Pancreas (tissue), 10 donors: ENCODE data around the gene FAM240B. TPM values are rescaled to one million over a fixed set of nuclear protein-coding genes. Genes with fewer than 3 reads are reported as not detected.

Experiments used
- ATAC-seq, 4 donors: fragments of 200-7000 bp; cut with Tn5 transposase; one replicate each; pipeline versions ENCODE4 v1.8.0 to v1.9.1; 2020; ENCODE audit warnings: mild to moderate bottlenecking in 4 of 4, moderate library complexity in 4 of 4
- DNase-seq, 6 donors: peaks; one replicate each; pipeline ENCODE4 v3.0.0-alpha.2; 2020
- FAIRE-seq: peaks from 2 replicates; lab custom pipeline; 2012; peaks lifted over from hg19 to GRCh38; lab: Jason Lieb, UNC
- H3K27ac ChIP-seq, 4 donors: fragments of 200-600 bp; sonication (generic); 1 replicate in 3 of 4; 2 replicates in 1 of 4; pipeline versions ENCODE4 v1.5.0 to v1.8.0; 2020
- H3K27me3 ChIP-seq, 4 donors: fragments of 200-600 bp; one replicate each; pipeline ENCODE4 v1.8.0; 2021
- H3K36me3 ChIP-seq, 3 donors: fragments of 200-600 bp; sonication (generic) in 1 of 3; one replicate each; pipeline versions ENCODE4 v1.5.0 to v1.8.0; 2020 to 2021
- H3K4me1 ChIP-seq, 3 donors: fragments of 200-600 bp; one replicate each; pipeline ENCODE4 v1.8.0; 2021
- H3K4me3 ChIP-seq, 4 donors: fragments of 200-600 bp; sonication (generic) in 2 of 4; one replicate each; pipeline versions ENCODE4 v1.5.0 to v1.8.0; 2020 to 2021
- H3K9me3 ChIP-seq, 4 donors: fragments of 200-600 bp; one replicate each; pipeline ENCODE4 v1.8.0; 2021
- WGBS, 2 donors: extraction: QIAGEN DNeasy Blood & Tissue Kit; methylation state at CpG; one replicate each; pipeline ENCODE4 v1.1.7; 2013; 5-methylcytosine and 5-hydroxymethylcytosine counted together
- intact Hi-C, 3 donors: fragments of 100-400 bp; cut with DNase I; formaldehyde crosslinking; loops; one replicate each; pipeline versions ENCODE4 v1.11.1 to v1.14.2; 2022
- polyA plus RNA-seq, 2 donors: library from polyadenylated mRNA; stranded (reverse); fragments of 200-250 nt; gene quantifications; one replicate each; pipeline ENCODE4 v1.2.3, GENCODE V29; 2013
- total RNA-seq, 6 donors: library from RNA; stranded (reverse); fragmentation: NEBNext Ultra II Directional in 4 of 6; extraction: Animal tissue kit (Norgen Biotek cat#: 25700) in 4 of 6; gene quantifications; one replicate each; pipeline versions ENCODE4 v1.2.1 to v1.2.4, GENCODE V29; 2021 to 2023
- TF ChIP-seq, protein P1 (sequence below), 4 donors: fragments of 200-600 bp; sonication (generic) in 3 of 4; IDR thresholded peaks; one replicate each; pipeline versions ENCODE4 v1.5.0 to v1.8.0; 2021; ENCODE audit warnings: antibody characterized with exemption in 4 of 4
- donor health status: healthy with polysubstance abuse.
- donor health status: DM: no; HTN: no; CAD: no; lungs with moderate emphysema.
- donor health status: DM: no; HTN: no; CAD: no.
- donor health status: control.
- donor health status: control.
- donor health status: Bipolar disorder and iron deficiency.
- donor health status: DM: yes; HTN: yes; CAD: no.
- donor health status: DM: no; HTN: no; CAD: no.
- donor health status: DM: no; HTN: no; CAD: no.
- donor health status: DM: yes; HTN: yes; CAD: no.

FAM240B gene
- total and polyA plus RNA-seq, 8 donors: not detected

- TF ChIP-seq, protein P1, sequence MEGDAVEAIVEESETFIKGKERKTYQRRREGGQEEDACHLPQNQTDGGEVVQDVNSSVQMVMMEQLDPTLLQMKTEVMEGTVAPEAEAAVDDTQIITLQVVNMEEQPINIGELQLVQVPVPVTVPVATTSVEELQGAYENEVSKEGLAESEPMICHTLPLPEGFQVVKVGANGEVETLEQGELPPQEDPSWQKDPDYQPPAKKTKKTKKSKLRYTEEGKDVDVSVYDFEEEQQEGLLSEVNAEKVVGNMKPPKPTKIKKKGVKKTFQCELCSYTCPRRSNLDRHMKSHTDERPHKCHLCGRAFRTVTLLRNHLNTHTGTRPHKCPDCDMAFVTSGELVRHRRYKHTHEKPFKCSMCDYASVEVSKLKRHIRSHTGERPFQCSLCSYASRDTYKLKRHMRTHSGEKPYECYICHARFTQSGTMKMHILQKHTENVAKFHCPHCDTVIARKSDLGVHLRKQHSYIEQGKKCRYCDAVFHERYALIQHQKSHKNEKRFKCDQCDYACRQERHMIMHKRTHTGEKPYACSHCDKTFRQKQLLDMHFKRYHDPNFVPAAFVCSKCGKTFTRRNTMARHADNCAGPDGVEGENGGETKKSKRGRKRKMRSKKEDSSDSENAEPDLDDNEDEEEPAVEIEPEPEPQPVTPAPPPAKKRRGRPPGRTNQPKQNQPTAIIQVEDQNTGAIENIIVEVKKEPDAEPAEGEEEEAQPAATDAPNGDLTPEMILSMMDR (IDR thresholded peaks at IDR 0.05): no peak
- DNase-seq (no peak), FAIRE-seq (no peak), ATAC-seq (no peak)
- Histone ChIP-seq H3K36me3 (no peaks in the 10 kb centered on the region), H3K27me3 (no peaks in the 10 kb centered on the region), H3K4me3 (no peak overlapping the region), H3K27ac (no peak overlapping the region), H3K9me3 (no peaks in the 10 kb centered on the region), H3K4me1 (no peaks in the 10 kb centered on the region)
- intact Hi-C loops: no loop called here
- WGBS, 2 donors: 31 to 44% methylated on average over 2 of the region's 2 CpGs
Measured at GRCh38 chr9:38697776-38698300, 22.1 kb downstream of the FAM240B start.

DNA sequence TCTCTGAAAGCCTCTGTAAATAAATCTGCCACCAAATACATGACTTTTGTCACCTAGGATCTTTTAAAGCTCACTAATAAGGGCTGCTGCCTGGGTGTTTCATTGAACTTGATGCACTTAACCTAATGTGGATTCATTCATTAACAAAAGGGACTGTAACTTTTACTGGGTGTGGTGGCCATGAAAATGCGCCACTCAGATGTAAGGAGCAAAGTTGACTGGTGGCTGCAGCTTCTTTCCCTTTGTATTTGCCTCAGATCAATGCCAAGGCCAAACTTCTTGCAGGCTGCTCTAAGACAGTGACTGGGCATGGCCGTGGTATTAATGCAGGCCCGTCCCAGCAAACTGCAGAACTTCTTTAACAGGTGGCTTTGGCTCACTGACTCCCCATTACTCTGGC, 22.9 kb downstream of the FAM240B start:
- Histone ChIP-seq H3K27ac (no peak overlapping the region), H3K4me1 (no peaks in the 10 kb centered on the region), H3K36me3 (no peaks in the 10 kb centered on the region), H3K4me3 (no peak overlapping the region), H3K9me3 (no peaks in the 10 kb centered on the region), H3K27me3 (no peaks in the 10 kb centered on the region)
- DNase-seq (no peak), ATAC-seq (no peak), FAIRE-seq (no peak)
- WGBS, 2 donors: 72 to 86% methylated on average over 3 of the region's 3 CpGs
- TF ChIP-seq, protein P1 (IDR thresholded peaks at IDR 0.05): no peak
- intact Hi-C loops: no loop called here

DNA sequence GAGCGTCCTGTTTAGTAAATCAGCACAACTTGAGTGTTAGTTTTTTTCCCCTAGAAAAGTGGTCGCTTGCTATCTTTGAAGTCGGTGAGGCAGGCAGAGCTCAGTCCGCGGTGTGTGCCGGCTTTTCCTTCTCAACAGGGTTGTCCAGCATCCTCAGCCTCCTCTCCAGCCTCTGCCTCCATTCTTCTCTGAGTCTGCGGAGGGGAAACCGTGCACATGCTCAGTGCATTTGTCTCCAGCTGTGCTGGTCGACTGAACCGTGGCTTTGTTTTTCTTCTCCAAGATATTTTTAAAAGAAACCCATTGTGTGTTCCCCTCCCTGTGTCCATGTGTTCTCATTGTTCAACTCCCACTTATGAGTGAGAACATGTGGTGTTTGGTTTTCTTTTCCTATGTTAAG, 25.3 kb downstream of the FAM240B start:
- Histone ChIP-seq H3K4me1 (no peaks in the 10 kb centered on the region), H3K9me3 (no peaks in the 10 kb centered on the region), H3K27me3 (no peaks in the 10 kb centered on the region), H3K27ac (no peak overlapping the region), H3K36me3 (no peaks in the 10 kb centered on the region), H3K4me3 (no peak overlapping the region)
- DNase-seq (no peak), FAIRE-seq (no peak), ATAC-seq (no peak)
- WGBS, 2 donors: 73 to 78% methylated on average over 10 of the region's 10 CpGs
- intact Hi-C loops: no loop called here
- TF ChIP-seq, protein P1 (IDR thresholded peaks at IDR 0.05): no peak

DNA sequence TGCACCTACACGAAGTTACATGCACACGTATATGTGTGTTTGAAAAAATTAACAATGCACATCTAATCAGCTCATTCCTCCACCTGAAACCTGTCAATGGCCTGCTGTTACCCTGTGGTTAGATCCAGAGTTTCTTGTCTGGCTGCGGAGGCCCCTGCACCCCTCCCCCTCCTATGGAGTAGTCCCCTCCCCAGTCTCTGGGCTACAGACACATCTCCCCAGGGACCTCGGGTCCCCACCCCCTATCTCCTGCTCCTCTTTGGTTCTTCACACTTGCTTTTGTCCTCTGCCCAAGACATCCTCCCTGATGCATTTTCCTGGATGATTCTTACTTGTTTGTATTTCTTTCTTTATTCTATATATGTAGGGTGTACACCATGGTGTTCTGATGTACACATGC, 27.2 kb downstream of the FAM240B start:
- H3K36me3 ChIP-seq: no peaks in the 10 kb centered on the region
- H3K4me3 ChIP-seq: no peak overlapping the region
- FAIRE-seq (no peak), ATAC-seq (no peak), DNase-seq (no peak)
- H3K27me3 ChIP-seq: no peaks in the 10 kb centered on the region
- intact Hi-C loops: no loop called here
- TF ChIP-seq, protein P1 (IDR thresholded peaks at IDR 0.05): no peak
- no peaks in the 10 kb centered on the region for H3K9me3 ChIP-seq
- whole genome bisulfite sequencing, 2 donors: 58 to 66% methylated on average over 4 of the region's 4 CpGs
- H3K4me1 ChIP-seq: no peaks in the 10 kb centered on the region
- no peak overlapping the region for H3K27ac ChIP-seq

DNA sequence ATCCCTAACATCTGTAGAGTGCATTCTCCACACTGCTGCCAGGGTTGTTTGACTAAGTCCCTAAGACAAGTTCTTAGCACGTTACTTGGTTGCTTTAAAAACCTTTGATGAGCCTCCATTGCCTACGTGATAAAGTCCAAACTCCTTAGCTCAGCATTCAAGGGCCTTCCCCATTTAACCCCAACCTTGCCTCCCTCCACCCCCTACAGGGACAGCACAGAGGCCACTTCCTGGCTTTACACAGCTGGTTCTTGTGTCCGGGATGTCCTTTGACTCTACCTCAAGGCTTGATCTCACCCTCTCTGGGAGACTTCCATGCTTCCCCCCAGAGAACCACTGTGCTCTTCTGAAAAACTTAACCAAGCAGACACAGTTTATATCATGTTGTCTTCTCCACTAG, 29.4 kb downstream of the FAM240B start:
- Histone ChIP-seq H3K36me3 (no peaks in the 10 kb centered on the region), H3K27me3 (no peaks in the 10 kb centered on the region), H3K4me1 (no peaks in the 10 kb centered on the region), H3K4me3 (no peak overlapping the region), H3K27ac (no peak overlapping the region), H3K9me3 (no peaks in the 10 kb centered on the region)
- intact Hi-C loops: no loop called here
- ATAC-seq (no peak), DNase-seq (no peak), FAIRE-seq (no peak)
- TF ChIP-seq, protein P1 (IDR thresholded peaks at IDR 0.05): no peak
- 50 to 52% methylated on average over 3 of the region's 3 CpGs for WGBS, 2 donors
